Mesenchymal stem cell (in vitro differentiated cells and primary cell): Measurements from ENCODE around the gene PTPRN2.

Experiments
- DNase-seq: peaks from one replicate; pipeline ENCODE4 v3.0.0-alpha.2; 2013
- H2AFZ ChIP-seq: one replicate; pipeline ENCODE4 v1.6.1; 2013; ENCODE audit warnings: low read depth, mild to moderate bottlenecking, control low read depth, inconsistent platforms, low read length, moderate library complexity
- H2AK5ac ChIP-seq: 2 replicates; pipeline ENCODE4 v1.6.1; 2013; ENCODE audit warnings: low read length, moderate library complexity, mild to moderate bottlenecking, inconsistent platforms; ENCODE audit not compliant: severe bottlenecking
- H2BK120ac ChIP-seq: one replicate; pipeline ENCODE4 v1.6.1; 2013; ENCODE audit warnings: low read depth, mild to moderate bottlenecking, inconsistent platforms, low read length, moderate library complexity
- H2BK12ac ChIP-seq, 2 experiments: one replicate each; pipeline ENCODE4 v1.6.1; 2013; ENCODE audit warnings: inconsistent platforms in 2 of 2, low read length in 2 of 2, mild to moderate bottlenecking in 2 of 2, moderate library complexity in 2 of 2, control low read depth in 1 of 2
- H2BK15ac ChIP-seq: one replicate; pipeline ENCODE4 v1.6.1; 2013; ENCODE audit warnings: mild to moderate bottlenecking, low read depth, inconsistent platforms; ENCODE audit not compliant: poor library complexity, severe bottlenecking
- H2BK5ac ChIP-seq: 2 replicates; pipeline ENCODE4 v1.6.1; 2013; ENCODE audit warnings: low read depth, mild to moderate bottlenecking, low read length, control low read depth, inconsistent platforms; ENCODE audit not compliant: poor library complexity, severe bottlenecking
- H3K14ac ChIP-seq, 2 experiments: one replicate each; pipeline ENCODE4 v1.6.1; 2013; ENCODE audit warnings: inconsistent platforms in 2 of 2, low read length in 2 of 2, control low read depth in 1 of 2, mild to moderate bottlenecking in 1 of 2, moderate library complexity in 1 of 2
- H3K18ac ChIP-seq, 2 experiments: one replicate each; pipeline ENCODE4 v1.6.1; 2013; ENCODE audit warnings: inconsistent platforms in 2 of 2, low read length in 2 of 2, control low read depth in 1 of 2, low read depth in 1 of 2, mild to moderate bottlenecking in 1 of 2
- H3K23ac ChIP-seq, 2 experiments: one replicate each; pipeline ENCODE4 v1.6.1; 2013; ENCODE audit warnings: inconsistent platforms in 2 of 2, low read length in 2 of 2, mild to moderate bottlenecking in 2 of 2, moderate library complexity in 2 of 2, control low read depth in 1 of 2
- H3K27ac ChIP-seq: 2 replicates; pipeline ENCODE4 v1.5.1; 2013; ENCODE audit warnings: mild to moderate bottlenecking, moderate library complexity, low read length, control low read depth, inconsistent platforms; ENCODE audit not compliant: poor library complexity, severe bottlenecking
- H3K27me3 ChIP-seq, 2 experiments: 2 replicates each; pipeline versions ENCODE4 v1.6.1 to v1.7.0; 2013; ENCODE audit warnings: low read length in 2 of 2, mild to moderate bottlenecking in 2 of 2, moderate library complexity in 2 of 2, control low read depth in 1 of 2, inconsistent platforms in 1 of 2; ENCODE audit not compliant: control insufficient read depth in 1 of 2, insufficient read depth in 1 of 2
- H3K36me3 ChIP-seq, 2 experiments: 2 replicates each; pipeline versions ENCODE4 v1.6.1 to v1.7.0; 2013; ENCODE audit warnings: low read length in 2 of 2, control low read depth in 1 of 2, inconsistent platforms in 1 of 2, low read depth in 1 of 2, mild to moderate bottlenecking in 1 of 2; ENCODE audit not compliant: insufficient read depth in 2 of 2, control insufficient read depth in 1 of 2
- H3K4ac ChIP-seq, 2 experiments: one replicate each; pipeline ENCODE4 v1.6.1; 2013; ENCODE audit warnings: inconsistent platforms in 2 of 2, low read length in 2 of 2, mild to moderate bottlenecking in 2 of 2, moderate library complexity in 2 of 2, control low read depth in 1 of 2, low read depth in 1 of 2
- H3K4me1 ChIP-seq: 2 replicates; pipeline ENCODE4 v1.6.1; 2013; ENCODE audit warnings: low read depth, low read length, control low read depth; ENCODE audit not compliant: control insufficient read depth, insufficient read depth
- H3K4me2 ChIP-seq: 2 replicates; pipeline ENCODE4 v1.6.1; 2013; ENCODE audit warnings: low read length, mild to moderate bottlenecking, inconsistent platforms; ENCODE audit not compliant: poor library complexity, severe bottlenecking
- H3K4me3 ChIP-seq, 2 experiments: 2 replicates each; pipeline versions ENCODE4 v1.5.1 to v1.7.0; 2013; ENCODE audit warnings: low read length in 2 of 2, mild to moderate bottlenecking in 2 of 2, control low read depth in 1 of 2, low read depth in 1 of 2; ENCODE audit not compliant: insufficient read depth in 1 of 2
- H3K79me1 ChIP-seq: replicated peaks from 2 replicates; pipeline ENCODE4 v1.6.1; 2013; ENCODE audit warnings: mild to moderate bottlenecking, control low read depth, low read length, inconsistent platforms; ENCODE audit not compliant: poor library complexity, severe bottlenecking
- H3K9ac ChIP-seq: 2 replicates; pipeline ENCODE4 v1.7.0; 2013; ENCODE audit warnings: mild to moderate bottlenecking, low read length, moderate library complexity
- H3K9me3 ChIP-seq: 2 replicates; pipeline ENCODE4 v1.7.0; 2013; ENCODE audit warnings: mild to moderate bottlenecking, low read length; ENCODE audit not compliant: control insufficient read depth
- H4K8ac ChIP-seq: one replicate; pipeline ENCODE4 v1.6.1; 2013; ENCODE audit warnings: inconsistent platforms, mild to moderate bottlenecking, low read length, moderate library complexity
- H4K91ac ChIP-seq: one replicate; pipeline ENCODE4 v1.6.1; 2013; ENCODE audit warnings: mild to moderate bottlenecking, low read length, inconsistent platforms
- WGBS: methylation state at CpG from one replicate; pipeline ENCODE4 v1.1.7; 2013; ENCODE audit warnings: mixed read lengths; 5-methylcytosine and 5-hydroxymethylcytosine counted together

Gene PTPRN2

DNA sequence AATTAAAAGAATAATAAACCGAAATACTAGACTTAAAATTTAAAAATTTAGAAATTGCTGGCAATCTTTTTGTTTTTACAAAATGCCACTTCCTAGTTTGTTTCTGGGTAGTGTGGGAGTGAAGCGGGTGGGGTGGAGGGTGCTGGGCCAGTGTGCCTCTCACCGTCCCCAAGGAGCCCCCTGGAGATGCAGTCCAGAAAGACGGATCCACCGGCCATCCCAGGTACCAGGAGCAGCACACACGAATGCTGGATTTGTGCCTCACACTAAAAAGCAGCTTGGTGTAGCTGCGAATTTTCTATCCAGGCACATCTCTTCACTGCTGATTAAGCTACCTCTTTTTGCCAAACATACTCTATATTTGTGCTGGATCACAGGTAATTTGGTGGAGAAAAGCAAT lies 632.7 kb downstream of the PTPRN2 start:
- H3K4me1 ChIP-seq: no peaks in the 10 kb centered on the region
- H2AFZ ChIP-seq: no peak overlapping the region
- no peak overlapping the region for H2BK12ac ChIP-seq
- H3K4me2 ChIP-seq: no peak overlapping the region
- no peaks in the 10 kb centered on the region for H3K36me3 ChIP-seq
- H3K4me3 ChIP-seq: no peak overlapping the region
- H4K8ac ChIP-seq: no peak overlapping the region
- no peak overlapping the region for H2BK120ac ChIP-seq
- no peak overlapping the region for H3K14ac ChIP-seq
- no peak overlapping the region for H2AK5ac ChIP-seq
- no peak overlapping the region for H4K91ac ChIP-seq
- H2BK5ac ChIP-seq: no peak overlapping the region
- H3K27ac ChIP-seq: no peak overlapping the region
- DNase-seq: no peak
- H3K9me3 ChIP-seq: peaks cover 20% of the 10 kb centered on the region
- no peak overlapping the region for H3K23ac ChIP-seq
- no peaks in the 10 kb centered on the region for H3K27me3 ChIP-seq
- H3K9ac ChIP-seq: no peak overlapping the region
- no peak overlapping the region for H3K18ac ChIP-seq
- no peak overlapping the region for H2BK15ac ChIP-seq
- no peaks in the 10 kb centered on the region for H3K79me1 ChIP-seq
- 67% methylated on average over 5 of the region's 7 CpGs for WGBS
- no peak overlapping the region for H3K4ac ChIP-seq

- H3K4ac ChIP-seq: no peak overlapping the region
- no peak overlapping the region for H3K4me3 ChIP-seq
- no peak overlapping the region for H4K91ac ChIP-seq
- H3K27me3 ChIP-seq: no peaks in the 10 kb centered on the region
- no peak overlapping the region for H3K23ac ChIP-seq
- H3K18ac ChIP-seq: no peak overlapping the region
- H3K9ac ChIP-seq: no peak overlapping the region
- H3K79me1 ChIP-seq: no peaks in the 10 kb centered on the region
- H2BK120ac ChIP-seq: no peak overlapping the region
- no peaks in the 10 kb centered on the region for H3K4me1 ChIP-seq
- DNase-seq: no peak
- no peak overlapping the region for H3K27ac ChIP-seq
- no peak overlapping the region for H2BK5ac ChIP-seq
- H2BK15ac ChIP-seq: no peak overlapping the region
- no peaks in the 10 kb centered on the region for H3K36me3 ChIP-seq
- H3K4me2 ChIP-seq: no peak overlapping the region
- WGBS: 72% methylated on average over 25 of the region's 25 CpGs
- no peak overlapping the region for H2AFZ ChIP-seq
- no peak overlapping the region for H2BK12ac ChIP-seq
- peaks cover 25% of the 10 kb centered on the region for H3K9me3 ChIP-seq
- H3K14ac ChIP-seq: no peak overlapping the region
- H4K8ac ChIP-seq: no peak overlapping the region
- H2AK5ac ChIP-seq: no peak overlapping the region
Observed at GRCh38 chr7:157952841-157953645, 634.6 kb downstream of the PTPRN2 start.

DNA sequence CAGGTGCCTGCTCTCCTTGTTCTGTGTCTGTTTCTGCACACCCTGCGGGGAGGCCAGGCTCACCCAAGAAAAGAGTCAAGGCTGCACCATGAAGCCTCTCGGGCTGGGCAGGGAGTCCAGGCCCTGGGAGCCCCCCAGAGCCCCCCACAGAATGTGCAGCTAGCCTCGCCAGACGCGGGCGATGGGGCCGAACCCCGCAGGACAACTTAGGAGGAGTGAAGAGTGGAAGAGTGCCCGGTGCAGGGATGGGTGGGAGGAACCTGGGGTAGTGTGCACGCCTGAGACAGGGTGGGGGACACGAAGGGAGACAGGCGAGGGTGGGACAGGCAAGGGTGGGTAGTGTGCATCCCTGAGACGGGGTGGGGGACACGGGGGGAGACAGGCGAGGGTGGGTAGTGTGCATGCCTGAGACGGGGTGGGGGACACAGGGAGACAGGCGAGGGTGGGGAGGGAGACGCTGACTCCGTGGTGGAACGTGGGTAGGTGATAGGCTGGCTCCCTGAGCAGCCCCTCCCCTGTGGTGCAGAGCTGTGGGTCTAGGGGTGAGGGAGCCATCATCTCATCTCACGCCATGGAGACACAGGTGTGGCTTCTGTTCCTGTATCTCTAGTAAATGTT lies 635.5 kb downstream of the PTPRN2 start:
- Histone ChIP-seq H3K9me3 (peaks cover 34% of the 10 kb centered on the region), H4K91ac (no peak overlapping the region), H3K4me2 (no peak overlapping the region), H4K8ac (no peak overlapping the region), H2BK120ac (no peak overlapping the region), H2BK12ac (no peak overlapping the region), H3K4me1 (no peaks in the 10 kb centered on the region), H2AFZ (no peak overlapping the region), H2BK5ac (no peak overlapping the region), H3K79me1 (no peaks in the 10 kb centered on the region), H3K27me3 (no peaks in the 10 kb centered on the region), H3K4ac (no peak overlapping the region), H3K4me3 (no peak overlapping the region), H3K36me3 (no peaks in the 10 kb centered on the region), H3K23ac (no peak overlapping the region), H3K27ac (no peak overlapping the region), H2AK5ac (no peak overlapping the region), H2BK15ac (no peak overlapping the region), H3K14ac (no peak overlapping the region), H3K18ac (no peak overlapping the region), H3K9ac (no peak overlapping the region)
- DNase-seq: no peak
- 75% methylated on average over 21 of the region's 21 CpGs for WGBS

- Histone ChIP-seq H2AFZ (no peak overlapping the region), H3K4me3 (no peak overlapping the region), H3K23ac (no peak overlapping the region), H3K27ac (no peak overlapping the region), H2BK120ac (no peak overlapping the region), H3K4me1 (no peaks in the 10 kb centered on the region), H2BK5ac (no peak overlapping the region), H3K4ac (no peak overlapping the region), H4K91ac (peak overlapping the region; percentile 53), H3K9me3 (peaks cover 39% of the 10 kb centered on the region), H3K27me3 (no peaks in the 10 kb centered on the region), H3K14ac (no peak overlapping the region), H3K79me1 (no peaks in the 10 kb centered on the region), H2AK5ac (no peak overlapping the region), H2BK12ac (no peak overlapping the region), H3K9ac (no peak overlapping the region), H2BK15ac (no peak overlapping the region), H3K4me2 (no peak overlapping the region), H3K36me3 (no peaks in the 10 kb centered on the region), H3K18ac (no peak overlapping the region), H4K8ac (no peak overlapping the region)
- 85% methylated on average over 26 of the region's 26 CpGs for WGBS
- no peak for DNase-seq
Observed at GRCh38 chr7:157951300-157952049, 636.1 kb downstream of the PTPRN2 start.
